A204.1 (cell line): ENCODE measurements around the gene DYRK1A.
"Not testable (repeated sequence)": the region's sequence is repeated elsewhere in the genome, so short reads cannot be mapped to it uniquely, and the experiment has no call there.

Experiments used
- FAIRE-seq: peaks from 2 replicates; lab custom pipeline; 2012; peaks lifted over from hg19 to GRCh38; lab: Jason Lieb, UNC

Gene DYRK1A

DNA sequence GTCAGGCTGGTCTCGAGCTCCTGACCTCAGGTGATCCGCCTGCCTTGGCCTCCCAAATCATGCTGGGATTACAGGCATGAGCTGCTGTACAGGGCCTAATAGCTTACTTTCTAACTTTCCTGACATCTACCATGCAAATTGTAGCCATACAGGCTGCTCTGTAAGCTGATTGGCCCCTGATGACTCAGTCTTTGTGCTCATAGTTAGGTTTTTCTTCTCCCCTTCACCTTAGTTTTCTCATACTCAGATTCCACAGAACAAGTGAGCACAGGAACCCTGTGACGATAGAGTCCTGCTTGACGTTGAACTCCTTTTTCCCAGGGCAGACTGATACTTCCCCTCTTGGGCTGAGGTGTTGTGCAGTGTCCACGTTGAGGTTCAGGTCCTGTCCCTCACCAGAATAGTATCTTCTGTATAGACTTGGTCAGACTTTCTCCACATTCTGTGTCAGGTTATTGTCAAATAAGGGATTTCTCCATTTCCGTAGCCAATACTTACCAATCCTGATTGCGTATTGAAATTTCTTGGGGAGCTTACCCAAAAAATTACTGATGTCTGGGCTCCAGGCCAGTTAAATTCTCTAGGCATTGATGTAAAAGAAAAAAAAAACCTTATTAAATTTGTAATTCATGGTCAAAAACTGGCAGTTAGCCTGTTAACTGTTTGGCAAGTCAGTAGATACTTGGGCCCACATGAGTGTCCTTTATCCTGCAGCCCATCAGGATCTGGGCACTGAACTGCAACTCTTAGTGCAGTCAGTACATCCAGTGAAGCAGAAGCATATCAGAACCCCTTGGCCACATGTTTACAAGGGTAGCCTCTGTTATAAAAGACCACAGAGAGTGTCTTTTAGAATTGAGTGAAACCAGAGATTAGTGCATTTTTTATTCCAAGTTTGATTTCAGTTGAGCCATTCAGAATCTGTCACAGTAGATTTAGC, 118.2 kb downstream of the DYRK1A start:
- no peak for FAIRE-seq

DNA sequence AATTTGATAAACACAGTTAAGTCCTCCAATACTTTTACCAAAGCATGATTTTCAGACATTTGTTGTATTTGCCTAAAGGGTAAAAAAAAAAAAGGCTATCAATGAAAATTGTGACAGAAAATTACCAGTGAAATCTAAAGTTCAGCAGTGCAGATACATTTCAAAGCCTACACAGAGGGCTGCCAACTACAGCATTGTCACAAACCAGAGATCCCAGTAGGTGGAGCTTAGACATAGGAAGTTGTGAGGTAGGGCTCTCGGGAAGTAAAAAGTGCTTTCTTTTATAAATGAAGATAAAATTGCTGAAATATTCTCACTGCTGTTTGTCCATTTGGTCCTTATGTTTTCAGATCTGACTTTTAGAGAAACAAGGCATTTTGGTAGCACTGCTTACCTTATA, 123.0 kb downstream of the DYRK1A start:
- no peak for FAIRE-seq

DNA sequence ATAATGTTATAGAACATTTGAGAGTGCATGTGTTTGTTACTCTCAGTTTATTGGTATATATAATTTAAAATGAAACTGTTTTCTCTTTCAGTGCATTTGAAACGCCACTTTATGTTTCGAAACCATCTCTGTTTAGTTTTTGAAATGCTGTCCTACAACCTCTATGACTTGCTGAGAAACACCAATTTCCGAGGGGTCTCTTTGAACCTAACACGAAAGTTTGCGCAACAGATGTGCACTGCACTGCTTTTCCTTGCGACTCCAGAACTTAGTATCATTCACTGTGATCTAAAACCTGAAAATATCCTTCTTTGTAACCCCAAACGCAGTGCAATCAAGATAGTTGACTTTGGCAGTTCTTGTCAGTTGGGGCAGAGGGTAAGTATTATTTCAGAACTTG, 123.5 kb downstream of the DYRK1A start:
- FAIRE-seq = no peak

DNA sequence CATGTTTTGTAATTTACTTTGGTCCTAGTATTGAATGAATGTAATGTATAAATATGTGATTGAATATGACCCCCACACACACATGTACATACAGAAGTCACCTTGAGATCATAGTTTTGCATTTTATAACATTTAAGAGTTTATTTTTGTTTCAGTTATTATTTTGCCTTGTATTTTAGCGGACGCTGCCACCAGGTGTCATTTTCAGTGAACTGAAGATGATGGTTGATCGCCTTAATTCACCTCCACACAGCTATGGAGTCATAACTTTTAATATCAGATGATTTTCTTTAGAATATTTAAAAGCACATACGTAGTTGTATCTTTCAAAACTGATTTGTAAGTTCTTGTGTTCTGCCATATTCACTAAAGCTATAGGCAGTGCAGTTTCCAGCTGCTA, 130.4 kb downstream of the DYRK1A start:
- FAIRE-seq = no peak

DNA sequence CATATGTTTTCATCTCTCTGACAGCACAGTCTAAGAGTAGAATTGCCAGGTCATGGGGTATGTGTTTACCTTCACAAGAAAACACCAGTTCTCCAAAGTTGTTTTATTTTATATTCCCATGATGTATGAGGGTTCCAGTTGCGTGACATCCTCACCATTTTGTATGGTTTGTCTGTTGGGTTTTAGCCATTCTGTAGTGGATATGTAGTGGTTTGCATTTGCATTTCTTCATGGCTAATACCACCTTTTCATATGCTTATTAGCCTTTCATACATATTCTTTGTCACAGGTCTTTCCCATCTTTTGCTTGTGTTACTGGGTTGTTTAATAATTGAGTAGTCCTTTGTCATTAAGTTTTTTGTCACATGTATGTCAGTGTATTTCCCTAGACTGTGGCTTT, 132.1 kb downstream of the DYRK1A start:
- FAIRE-seq = no peak

DNA sequence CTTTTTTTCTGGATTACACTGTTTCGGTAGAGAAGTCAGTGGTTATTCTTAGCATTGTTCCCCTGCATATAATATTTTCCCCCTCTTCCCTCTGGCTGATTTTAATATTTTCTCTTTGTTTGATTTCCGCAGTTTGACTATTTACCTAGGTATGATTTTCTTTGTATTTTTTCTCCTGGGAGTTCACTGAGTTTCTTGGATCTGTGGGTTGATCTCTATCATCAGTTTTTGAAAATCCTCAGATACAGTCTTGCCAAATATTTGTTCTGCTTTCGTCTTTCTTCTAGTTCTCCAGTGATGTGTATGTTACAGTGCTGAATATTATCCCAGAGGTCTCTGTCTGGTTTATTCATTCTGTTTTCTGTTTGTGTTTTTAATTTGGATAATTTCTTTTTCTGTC, 136.4 kb downstream of the DYRK1A start:
- no peak for FAIRE-seq

DNA sequence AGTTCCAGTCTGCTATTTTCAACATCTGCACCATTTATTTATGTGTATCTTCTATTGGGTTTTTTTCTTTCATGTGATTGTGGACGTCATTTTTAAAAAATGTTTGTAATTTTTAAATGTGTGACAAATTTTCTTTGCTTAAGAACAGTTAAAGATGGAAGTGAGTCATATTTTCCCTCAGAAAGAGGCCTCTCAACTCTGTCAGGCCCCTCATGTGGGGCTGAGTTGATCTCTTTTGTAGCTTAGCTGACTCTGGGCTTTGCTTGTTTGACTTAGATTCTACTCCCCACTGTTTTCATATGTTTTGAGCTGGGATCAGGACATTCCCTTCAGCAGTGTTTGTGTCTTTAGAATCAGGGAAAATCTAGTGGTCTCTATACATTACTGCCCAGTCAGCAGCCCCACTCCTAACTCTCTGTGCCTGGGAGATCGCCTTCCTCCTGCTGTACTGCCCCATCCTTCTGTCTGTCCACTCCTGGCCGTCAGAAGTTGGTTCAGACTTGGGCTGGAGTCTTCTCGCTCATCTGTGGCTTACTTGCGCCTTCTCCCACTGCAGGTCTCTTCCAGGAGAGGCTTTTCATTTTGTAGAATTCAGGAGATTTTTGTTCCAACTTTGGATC, 137.4 kb downstream of the DYRK1A start:
- no peak for FAIRE-seq

DNA sequence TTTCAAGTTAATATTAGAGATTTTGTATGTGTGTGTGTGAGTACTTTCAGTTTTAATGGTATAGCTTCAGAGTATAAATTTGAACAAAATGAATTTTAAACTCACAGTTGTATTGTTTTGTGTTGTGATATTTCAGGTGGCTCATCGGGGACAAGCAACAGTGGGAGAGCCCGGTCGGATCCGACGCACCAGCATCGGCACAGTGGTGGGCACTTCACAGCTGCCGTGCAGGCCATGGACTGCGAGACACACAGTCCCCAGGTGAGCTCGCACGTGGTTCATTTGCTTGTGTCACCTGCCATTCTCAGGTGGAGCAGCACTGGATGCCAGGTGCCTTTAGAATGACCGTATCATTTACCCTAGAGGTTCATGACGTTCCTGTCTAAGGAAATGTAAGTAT, 139.4 kb downstream of the DYRK1A start:
- no peak for FAIRE-seq

DNA sequence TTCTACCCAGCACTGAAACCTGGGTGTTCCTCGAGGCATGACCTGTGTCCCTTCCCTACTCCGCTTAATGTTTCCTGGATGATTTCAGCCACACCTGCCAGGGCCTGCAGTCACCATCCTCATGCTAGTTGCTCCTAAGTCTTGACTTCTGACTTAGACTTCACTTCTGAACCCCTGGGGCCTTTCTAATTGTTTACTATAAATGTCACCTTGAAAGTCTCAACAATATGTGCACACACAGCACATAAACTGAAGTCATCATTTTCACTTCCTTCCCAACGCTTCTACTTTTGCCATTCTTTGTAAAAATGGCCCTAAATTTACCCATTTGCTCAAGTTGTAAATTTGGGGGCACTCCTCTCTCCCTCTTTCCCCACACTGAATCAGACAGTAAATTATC, 141.1 kb downstream of the DYRK1A start:
- FAIRE-seq = no peak

DNA sequence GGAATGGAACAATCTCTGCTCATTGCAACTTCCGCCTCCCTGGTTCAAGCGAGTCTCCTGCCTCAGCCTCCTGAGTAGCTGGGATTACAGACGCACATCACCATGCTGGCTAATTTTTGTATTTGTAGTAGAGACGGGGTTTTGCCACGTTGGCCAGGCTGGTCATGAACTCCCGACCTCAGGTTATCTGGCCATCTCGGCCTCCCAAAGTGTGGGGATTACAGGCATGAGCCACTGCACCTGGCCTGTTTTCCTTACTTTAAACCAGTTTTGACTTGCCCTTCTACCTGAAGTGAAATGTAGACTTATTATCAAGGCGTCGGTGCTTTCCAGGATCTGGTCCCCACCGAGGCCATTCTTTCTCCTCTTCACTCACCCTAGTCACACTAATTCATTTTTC, 141.8 kb downstream of the DYRK1A start:
- FAIRE-seq = no peak

DNA sequence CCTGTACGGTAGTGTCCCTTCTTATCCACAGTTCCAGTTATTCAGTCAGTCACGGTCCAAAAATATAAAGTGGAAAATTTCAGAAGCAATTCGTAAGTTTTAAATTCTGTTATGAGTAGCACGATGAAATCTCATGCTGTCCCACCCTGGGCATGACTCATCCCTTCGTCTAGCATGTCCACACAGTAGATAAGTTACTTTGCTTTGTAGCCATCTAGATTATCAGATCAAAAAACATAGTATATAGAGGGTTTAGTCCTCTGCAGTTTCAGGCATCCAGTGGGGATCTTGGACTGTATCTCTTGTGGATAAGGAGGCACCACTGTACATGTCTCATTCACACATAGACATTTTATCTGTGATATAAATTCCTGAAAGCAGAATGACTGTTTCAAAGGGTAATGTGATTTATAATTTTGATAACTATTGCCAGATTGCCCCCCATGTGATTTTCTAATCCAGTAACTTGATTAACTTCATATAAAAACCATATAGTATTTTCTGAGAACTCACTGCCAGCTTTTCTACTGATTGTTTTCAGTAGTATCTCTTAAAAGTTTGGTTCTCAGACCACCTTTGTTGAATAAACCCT, 143.3 kb downstream of the DYRK1A start:
- no peak for FAIRE-seq

DNA sequence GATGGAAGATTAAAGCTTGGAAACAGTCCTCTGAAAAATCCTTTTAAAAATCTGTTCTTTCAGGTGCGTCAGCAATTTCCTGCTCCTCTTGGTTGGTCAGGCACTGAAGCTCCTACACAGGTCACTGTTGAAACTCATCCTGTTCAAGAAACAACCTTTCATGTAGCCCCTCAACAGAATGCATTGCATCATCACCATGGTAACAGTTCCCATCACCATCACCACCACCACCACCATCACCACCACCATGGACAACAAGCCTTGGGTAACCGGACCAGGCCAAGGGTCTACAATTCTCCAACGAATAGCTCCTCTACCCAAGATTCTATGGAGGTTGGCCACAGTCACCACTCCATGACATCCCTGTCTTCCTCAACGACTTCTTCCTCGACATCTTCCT, 145.3 kb downstream of the DYRK1A start:
- FAIRE-seq = no peak

DNA sequence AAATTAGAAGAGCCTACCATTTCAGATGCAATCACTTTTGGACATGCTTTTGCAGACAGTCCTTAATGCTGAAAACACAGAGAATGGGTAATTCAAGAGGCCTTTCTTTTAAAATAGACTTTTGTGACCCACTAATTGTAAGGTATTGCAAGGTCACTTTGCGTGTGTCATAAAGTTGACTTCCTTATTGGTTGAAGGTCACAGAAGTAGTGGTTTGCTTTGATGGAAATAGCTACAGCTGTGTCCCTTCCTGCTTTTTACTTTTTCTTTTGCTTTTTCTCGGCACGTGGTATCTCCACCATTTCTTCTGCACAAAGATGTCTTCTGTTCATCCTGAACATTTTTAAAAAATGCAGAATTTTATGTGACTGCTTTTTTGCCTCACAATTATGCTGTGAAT, 146.8 kb downstream of the DYRK1A start:
- no peak for FAIRE-seq

DNA sequence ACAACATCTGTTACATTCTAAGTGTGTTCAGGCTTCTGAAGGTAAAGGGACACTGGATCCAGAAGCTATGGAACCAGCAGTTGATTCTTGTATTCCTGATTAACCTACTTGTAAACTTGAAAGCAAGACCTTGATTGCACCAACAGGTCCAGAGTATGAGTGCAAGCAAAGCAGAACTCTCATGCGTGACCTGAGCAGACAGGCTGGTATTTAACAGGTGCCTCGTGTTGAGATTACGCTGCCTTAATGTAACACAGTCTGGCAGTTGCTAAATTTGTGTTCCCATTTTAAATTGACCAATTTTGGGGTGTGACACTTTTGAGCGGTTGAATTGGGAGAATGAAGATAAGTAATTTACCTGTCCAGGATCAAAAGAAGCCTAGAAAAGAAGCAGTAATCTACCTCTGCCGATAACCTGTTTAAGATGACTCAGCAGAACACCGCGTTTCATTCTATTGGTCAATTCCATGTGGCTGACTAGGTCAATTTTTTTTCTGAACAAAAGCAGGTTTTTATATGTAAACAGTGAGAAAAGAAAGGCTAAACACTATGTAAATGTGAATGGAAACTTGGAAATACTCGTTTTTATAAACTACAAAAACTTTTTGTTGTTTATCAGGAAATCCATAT, 147.6 kb downstream of the DYRK1A start:
- no peak for FAIRE-seq

DNA sequence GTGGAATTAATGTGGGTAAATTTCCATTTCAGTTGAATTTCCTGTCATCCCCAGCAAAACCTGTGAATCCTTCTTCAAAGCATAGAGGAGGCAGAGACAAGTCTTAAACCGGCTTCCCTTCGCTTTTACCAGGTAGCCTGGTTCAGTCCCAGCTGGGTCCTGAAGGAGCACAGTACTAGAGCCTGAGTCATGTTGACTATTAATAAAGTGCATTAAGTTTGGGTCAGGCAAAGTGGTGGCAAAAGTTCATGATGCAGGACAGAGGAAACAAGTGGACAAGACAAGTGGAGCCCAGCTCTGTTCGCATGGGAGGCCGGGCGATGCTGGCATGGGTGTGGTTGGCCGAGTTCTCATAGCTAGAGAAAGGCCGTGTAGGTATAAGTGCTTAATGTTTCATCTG, 150.4 kb downstream of the DYRK1A start:
- no peak for FAIRE-seq

DNA sequence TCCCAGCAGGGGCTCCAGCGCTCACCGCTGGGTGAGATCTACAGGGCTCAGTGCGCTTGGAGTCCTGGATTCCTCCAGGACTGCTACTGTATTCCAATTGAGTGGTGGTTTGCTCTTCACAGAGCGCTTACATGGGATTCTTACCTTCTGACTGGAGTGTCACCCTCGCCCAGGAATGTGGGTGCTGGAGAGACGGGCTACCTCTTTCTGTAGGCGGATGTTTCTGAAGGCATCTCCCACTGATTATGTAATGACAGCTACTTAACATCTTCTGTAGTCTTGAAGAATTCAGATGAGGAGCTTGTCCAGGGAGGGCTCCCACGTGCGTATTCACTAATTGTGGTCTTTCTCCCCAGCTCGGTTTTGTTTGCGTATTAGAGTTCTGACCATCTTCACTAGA, 154.2 kb downstream of the DYRK1A start:
- no peak for FAIRE-seq

DNA sequence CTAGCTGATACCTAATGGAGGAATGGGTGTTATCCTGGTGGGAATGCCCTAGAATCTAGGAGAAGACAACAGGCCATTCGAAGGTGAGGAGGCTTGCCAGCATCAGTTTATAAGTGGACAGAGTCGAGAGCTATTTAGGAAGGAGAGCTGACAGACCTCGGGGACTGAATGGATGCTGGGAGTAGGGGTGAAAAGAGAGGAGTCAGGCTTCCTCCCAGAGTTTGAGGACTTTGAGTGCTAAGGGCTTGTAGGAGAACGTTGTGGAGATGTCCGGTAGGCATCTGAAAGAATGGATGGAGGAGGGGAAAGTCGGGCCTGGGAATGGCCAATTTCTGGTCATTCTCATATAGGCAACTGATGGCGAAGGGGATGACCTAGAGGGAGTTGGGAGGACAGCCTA, 155.1 kb downstream of the DYRK1A start:
- no peak for FAIRE-seq

DNA sequence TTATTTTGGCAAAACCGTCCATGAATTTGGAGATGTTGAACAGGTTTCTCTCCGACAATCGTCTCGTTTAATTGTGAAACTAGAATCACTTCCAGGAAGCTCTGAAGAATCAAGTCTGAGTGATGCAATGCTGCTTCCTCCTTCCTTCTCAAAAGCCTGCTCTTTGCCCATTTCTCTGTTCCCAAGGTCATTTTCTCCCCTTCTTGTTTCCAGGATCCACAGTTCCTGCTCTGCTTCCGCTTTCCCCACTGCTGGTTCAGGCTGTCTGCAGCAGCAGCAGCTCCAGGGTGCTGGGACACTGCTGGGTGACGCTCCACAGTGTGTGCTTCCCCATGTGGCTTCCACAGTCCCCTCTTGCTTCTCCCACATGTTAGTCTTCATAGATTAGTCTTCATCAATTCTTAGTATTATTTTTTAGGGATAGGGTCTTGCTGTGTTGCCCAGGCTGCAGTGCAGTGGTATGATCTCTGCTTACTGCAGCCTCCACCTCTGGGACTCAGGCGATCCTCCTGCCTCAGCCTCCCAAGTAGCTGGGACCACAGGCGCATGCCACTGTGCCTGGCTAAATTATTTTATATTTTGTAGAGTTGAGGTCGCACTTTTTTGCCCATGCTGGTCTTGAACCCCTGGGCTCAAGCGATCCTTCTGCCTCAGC, 156.2 kb downstream of the DYRK1A start:
- no peak for FAIRE-seq

DNA sequence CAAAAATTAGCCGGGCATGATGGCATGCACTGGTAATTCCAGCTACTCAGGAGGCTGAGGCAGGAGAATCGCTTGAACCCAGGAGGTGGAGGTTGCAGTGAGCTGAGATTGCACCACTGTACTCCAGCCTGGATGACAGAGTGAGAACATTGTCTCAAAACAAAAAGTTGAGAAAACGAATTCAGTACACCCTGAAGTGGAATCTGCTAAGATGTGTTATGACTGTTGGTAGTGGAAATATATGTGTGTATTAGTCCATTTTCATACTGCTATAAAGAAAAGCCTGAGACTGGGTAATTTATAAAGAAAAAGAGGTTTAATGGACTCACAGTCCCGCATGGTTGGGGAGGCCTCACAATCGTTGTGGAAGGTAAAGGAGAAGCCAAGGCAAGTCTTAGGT, 158.4 kb downstream of the DYRK1A start:
- FAIRE-seq = not testable (repeated sequence)

DNA sequence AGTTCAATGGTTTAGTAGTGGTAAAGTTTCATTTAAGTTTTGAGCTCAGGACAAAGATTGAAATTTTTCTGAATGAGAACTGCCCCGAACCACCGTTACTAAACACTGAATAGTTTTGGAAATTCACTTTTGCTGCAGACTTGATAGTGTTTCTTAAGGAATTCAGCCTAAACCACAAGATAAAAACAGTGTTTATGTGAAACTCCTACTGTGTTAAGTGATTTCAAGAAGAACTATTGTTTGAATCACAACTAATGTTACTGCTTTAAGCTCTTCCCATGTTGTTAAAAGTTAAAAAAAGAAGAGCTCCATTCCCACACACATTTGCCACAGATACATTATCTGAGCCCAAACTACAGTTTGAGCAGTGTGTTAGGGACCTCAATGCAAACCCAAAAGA, 159.2 kb downstream of the DYRK1A start:
- no peak for FAIRE-seq

DNA sequence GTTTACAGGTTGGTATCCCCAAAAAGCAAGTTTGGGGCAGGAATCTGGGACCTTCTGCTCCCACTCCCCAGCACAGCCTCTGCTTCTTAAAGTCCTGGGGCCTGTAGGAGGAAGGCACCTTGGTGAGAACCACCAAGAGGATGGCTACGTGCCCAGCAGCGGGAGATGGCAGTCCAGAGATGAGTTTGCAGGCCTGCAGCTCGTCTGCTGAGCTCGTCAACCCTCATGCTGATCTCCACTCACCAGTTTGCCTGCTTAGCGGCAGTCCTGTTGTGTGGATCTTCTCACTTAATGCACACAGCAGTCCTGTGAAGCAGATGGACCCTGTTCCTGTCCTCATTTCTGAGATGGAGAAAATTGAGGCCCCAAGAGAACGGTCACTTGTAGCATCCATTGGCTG, 160.5 kb downstream of the DYRK1A start:
- no peak for FAIRE-seq

DNA sequence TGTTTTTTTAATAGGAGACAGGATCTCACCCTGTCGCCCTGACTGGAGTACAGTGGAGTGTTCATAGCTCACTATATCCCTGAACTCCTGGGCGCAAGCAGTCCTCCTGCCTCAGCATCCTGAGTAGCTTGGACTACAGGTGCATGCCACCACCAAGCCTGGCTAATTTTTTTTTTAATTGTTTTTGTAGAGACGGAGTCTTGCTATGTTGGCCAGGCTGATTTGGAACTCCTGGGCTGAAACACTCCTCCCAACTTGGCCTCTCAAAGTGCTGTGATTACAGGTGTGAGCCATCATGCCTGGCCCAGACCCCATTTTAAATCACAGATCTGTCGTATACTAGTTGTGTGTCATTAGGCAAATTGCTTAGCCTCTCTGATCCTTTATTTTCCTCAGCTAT, 161.1 kb downstream of the DYRK1A start:
- no peak for FAIRE-seq
